HG03460 (cell line): ENCODE measurements around the gene TUBA3C.
"Not testable (repeated sequence)": the region's sequence is repeated elsewhere in the genome, so short reads cannot be mapped to it uniquely, and the experiment has no call there.

Experiments used
- ATAC-seq: cut with Tn5 transposase; IDR thresholded peaks from one replicate; pipeline ENCODE4 v1.9.1; 2021; ENCODE audit not compliant: unreplicated experiment

The TUBA3C gene

GRCh38 chr13:19181621-19182485 lies at the start of gene TUBA3C:
TSS of gene TUBA3C (minus strand) at chr13:19181824. CDS start at chr13:19181747, 77 bp downstream.
- no peak for ATAC-seq

DNA sequence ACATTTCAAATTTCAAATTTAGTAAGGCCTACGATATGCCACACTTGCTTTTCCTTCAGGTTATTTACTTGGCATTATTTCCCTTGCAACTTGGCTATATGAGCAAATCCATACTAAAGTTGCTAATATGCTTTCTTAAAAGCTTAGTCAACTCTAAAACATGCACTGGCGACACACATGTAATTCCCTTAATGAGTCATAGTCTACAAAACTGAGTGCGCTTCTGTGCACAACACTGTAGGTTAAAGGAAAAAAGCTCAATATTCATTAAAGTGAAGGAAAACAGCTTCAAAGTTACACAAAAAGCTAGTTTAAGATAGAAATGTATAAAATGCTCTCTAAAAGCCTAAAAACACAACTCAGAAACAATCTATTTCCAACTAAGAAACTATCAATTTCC lies 25.8 kb upstream of the TUBA3C start:
- not testable (repeated sequence) for ATAC-seq

GRCh38 chr13:19192622-19193021 lies 11.0 kb upstream of the TUBA3C start:
- ATAC-seq, result not testable (repeated sequence)

DNA sequence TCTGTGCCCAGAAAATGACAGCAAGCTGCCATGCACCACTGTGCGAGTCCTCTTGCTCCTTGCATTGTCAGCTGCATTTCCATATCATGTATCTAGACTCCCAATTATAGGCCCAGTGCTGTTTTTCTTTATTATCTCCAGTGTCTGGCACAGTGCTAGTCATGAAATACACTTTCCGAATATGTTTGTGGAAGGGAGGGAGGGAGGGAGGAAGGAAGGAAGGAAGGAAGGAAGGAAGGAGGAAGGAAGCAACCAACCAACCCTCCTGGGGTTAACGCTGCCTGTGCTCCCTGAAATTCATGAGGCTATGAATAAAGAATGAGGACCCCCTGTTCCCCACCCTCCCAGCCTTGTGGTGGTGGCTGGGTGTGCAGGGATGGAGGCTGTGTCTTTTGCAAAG lies 8.3 kb upstream of the TUBA3C start:
- not testable (repeated sequence) for ATAC-seq

DNA sequence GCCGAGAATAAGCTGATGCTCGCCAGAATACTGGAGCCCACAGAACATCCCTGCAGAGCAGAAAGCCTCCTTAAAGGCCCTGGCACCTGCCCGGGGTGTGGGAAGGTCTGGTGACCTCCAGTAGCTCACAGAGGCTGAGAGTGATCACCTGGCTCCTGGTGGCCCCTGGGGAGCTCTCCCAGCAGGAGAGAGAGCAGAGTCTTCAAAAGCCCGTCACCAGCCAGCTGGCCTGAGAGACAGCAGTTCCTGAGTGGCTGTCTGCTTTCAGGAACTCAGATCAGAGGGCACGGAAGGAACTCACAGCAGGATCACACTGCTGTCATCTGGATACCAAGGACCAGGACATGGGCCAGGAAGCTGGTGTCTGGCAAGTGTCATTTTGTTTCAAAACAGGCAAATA lies 7.7 kb upstream of the TUBA3C start:
- not testable (repeated sequence) for ATAC-seq

DNA sequence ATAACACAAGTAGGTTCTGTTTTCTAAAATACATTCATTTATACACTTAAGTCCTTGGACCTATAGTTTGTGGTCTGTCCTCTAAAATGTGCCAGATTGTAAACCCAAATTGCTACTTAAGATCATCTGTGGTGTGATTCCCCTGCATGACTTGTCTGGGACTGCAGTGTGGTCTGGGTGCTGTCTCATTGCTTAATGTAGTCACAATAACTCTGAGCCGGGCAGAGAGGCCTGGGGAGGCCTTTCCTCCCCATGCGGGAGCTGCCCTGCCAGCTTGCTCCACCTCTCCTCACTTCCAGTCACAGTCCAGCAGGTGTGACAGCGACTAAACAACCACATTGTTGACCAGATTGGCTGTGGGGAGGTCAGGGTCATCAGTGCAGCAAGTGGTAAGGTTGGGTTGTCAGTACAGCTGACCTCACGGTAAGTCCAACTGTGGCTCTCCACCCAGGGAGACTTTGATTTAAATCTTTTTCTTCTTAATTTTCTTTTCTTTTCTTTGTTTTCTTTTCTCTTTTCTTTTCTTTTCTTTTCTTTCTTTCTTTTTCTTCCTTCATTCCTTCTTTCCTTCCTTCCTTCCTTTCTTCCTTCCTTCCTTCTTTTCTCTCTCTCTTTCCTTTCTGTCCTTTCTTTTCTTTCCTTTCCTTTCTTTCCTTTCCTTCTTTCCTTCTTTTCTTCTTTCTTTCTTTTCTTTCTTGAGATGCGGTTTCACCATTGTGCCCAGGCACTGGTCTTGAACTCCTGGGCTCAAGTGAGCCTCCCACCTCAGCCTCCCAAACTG lies 4.4 kb upstream of the TUBA3C start:
- ATAC-seq, result no peak

- no peak for ATAC-seq
Measured at GRCh38 chr13:19185086-19185864, 3.7 kb upstream of the TUBA3C start.

DNA sequence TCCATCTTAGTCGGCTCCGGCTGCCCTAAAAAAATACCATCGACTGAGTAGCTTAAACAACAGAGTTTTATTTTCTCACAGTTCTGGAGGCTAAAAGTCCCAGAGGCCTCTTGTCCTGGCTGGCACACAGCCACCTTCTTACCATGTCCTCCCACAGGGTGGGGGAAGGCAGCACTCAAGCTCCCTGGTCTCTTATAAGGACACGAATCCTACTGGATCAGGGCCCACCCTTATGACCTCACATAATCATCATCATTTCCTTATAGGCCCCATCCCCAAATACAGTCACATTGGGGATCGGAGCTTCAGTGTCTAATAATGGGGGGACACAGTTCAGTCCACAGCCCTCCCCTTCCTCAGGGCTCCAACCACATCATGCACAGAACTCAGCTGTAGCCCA lies 2.6 kb upstream of the TUBA3C start:
- ATAC-seq, result no peak

DNA sequence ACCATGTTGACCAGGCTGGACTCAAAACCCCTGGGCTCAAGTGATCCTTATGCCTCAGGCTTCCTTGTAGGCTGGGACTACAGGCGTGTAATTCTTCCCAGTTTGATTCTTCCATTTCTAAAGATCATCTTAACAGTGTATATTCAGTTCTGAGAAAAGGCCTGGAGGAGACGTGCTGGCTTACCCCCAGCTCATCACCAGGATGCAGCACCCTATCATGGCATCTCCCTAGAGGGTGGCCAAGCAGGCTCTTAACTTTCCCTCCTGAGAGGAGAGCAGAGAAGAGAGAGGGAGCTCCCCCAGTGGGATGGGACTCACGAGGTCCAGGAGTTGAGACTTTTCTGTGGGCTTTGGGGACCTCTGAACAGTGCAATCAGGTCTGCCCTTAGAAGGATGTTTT lies 2.1 kb upstream of the TUBA3C start:
- no peak for ATAC-seq

- ATAC-seq, result no peak
Measured at GRCh38 chr13:19182536-19182935, 912 bp upstream of the TUBA3C start.

DNA sequence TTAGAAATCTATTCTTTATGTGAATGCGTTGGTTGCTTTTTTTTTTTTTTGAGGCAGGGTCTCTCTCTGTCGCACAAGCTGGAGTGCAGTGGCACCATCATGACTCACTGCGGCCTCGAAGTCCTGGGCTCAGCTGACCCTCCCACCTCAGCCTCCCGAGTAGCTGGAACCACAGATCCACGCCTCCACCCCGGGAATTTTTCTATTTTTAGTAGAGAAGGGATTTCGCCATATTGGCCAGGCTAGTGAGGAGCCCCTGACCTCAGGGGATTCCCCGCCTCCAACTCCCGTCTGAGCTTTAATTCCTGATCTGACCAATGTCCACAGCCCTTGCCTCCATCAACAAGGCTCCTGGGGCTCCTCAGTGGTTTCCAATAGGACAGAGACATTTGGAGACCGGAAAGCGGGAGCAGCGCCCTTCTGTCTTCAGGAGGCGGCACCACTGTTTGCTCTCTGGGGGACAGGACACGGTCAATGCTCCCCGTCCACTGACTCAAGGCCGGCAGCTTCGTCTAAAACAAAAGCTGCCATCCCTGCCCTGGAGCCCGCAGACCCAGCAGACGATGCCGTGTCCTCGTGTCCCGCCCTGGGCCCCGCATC lies 503 bp downstream of the TUBA3C start:
- ATAC-seq, result no peak

- no peak for ATAC-seq
Measured at GRCh38 chr13:19179916-19180315, 1.7 kb downstream of the TUBA3C start.

GRCh38 chr13:19178901-19179593 lies 2.6 kb downstream of the TUBA3C start:
- ATAC-seq, result no peak

GRCh38 chr13:19176981-19177776 lies 4.4 kb downstream of the TUBA3C start:
- not testable (repeated sequence) for ATAC-seq

GRCh38 chr13:19173752-19174151 lies 7.9 kb downstream of the TUBA3C start:
- ATAC-seq, result no peak

DNA sequence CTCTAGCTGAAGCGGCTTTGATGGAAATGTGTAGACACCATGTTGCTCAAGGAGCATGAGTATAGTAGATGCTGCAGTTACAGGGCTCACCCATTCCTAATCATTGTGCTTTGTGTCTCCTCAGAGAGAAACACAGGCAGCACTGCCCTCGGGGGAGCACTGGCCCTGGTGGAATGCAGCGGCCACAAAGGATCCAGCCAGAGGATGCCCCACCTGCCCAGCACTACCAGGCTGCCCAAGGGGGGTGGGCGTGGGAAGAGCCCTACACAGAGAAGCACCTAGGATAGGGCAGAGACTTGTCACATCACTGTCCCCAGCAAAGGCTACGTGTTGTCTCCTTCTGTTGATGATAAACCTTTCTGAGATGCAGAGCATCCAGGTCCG lies 9.0 kb downstream of the TUBA3C start:
- ATAC-seq, result no peak

DNA sequence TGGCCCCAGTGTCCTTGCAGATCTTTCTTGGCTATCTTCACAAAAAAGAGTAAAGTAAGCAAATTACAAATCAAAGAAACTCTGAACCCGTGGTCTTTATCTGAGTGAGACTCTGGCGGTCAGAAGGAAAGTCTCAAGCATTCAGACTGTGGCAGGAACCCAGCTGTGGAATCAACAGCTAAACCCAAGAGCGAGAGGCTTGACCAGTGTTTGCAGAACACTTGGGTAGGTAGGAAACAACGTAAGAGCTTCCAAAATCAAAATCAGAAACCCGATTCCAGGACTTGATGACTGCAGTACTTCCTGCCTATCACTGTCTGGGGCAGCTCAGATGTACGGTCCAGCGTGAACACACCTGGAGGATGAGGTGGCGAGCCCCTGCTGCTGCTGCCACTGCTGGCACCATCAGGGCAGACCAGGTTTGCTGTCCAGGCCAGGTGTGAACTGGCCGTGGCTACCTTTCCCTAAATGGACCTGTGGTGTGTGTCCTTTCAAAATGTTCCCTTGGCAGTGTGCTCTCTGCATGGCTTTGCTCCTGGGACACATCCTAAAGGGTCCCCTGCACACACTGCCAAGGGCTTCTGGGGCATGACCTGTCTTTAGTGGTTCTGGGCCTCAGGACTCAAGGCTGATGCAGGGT lies 9.5 kb downstream of the TUBA3C start:
- ATAC-seq, result no peak

DNA sequence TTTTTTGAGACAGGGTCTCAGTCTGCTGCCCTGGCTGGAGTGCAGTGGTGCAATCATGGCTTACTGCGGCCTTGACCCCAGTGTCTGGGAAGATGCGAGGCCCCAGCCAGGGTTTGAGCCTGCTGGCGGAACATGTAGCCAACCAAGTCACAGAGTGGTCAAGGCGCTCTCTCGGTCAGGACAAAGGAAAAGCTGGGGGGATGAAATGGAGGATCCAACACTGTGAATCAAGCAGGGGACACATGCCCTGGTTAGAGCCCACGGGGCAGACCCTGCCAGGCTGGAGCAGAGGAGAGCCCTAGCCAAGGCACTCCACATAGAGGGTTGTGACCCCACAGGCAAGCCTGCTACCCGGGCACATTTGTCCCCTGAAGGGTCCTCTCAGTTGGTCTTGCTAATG lies 10.1 kb downstream of the TUBA3C start:
- ATAC-seq, result no peak

DNA sequence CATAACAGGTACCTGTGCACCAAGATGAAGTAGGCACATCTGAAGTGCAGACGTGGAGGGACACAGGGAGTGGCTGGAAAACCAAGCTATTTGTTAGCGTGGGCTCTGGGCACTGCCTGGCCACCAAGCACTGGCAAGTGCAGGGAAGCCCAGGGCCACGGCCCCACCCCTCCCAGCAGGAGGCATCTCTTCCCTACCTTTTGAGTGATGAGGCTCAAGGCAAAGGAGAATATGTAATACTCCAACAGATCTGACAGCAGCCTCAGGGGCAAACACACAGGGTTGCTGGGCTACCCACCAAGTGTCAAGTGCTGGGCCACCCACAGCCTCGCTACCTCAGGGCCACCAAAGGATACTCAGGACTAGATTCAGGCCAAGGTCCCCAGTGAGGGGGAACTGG lies 11.6 kb downstream of the TUBA3C start:
- no peak for ATAC-seq
